Measurements from ENCODE around the gene LRRC74B. TPM values are rescaled to one million over a fixed set of nuclear protein-coding genes. Genes with fewer than 3 reads are reported as not detected.

Gene LRRC74B
- total and polyA plus RNA-seq, 2 donors (not counting 1 experiment from before 2014, with no cell fraction given) = not detected

- H2AFZ ChIP-seq (ENCODE audit: low read length) = no peak overlapping the region
- H3K27me3 ChIP-seq (ENCODE audit: control insufficient read depth, insufficient read depth, low read length) = no peaks in the 10 kb centered on the region
- H3K9ac ChIP-seq (ENCODE audit: insufficient read depth, low read length) = no peak overlapping the region
- H3K4me1 ChIP-seq (ENCODE audit: control insufficient read depth, extremely low read depth, insufficient read depth, low read length) = peaks cover 14% of the 10 kb centered on the region
- TF ChIP-seq CTCF (conservative IDR thresholded peaks at IDR 0.05 in 1 of 2, IDR thresholded peaks at IDR 0.05 in 1 of 2; ENCODE audit: low read depth in 1 of 2, low read length in 2 of 2) (no peak), EZH2 (IDR thresholded peaks at IDR 0.05; ENCODE audit: low read length, missing control alignments) (no peak)
- no peak overlapping the region for H3K4me2 ChIP-seq (ENCODE audit: extremely low read depth, insufficient read depth, low read length)
- no peaks in the 10 kb centered on the region for H3K9me3 ChIP-seq (ENCODE audit: control insufficient read depth, insufficient read depth, low read depth, low read length)
- no peak for DNase-seq (ENCODE audit: low read depth in 2 of 2)
- H3K36me3 ChIP-seq (ENCODE audit: control insufficient read depth, insufficient read depth, low read length) = no peaks in the 10 kb centered on the region
- no peak overlapping the region for H3K4me3 ChIP-seq (replicated peaks in 1 of 4; ENCODE audit: control extremely low read depth in 1 of 4, insufficient read depth in 1 of 4, low read depth in 3 of 4, low read length in 4 of 4)
- H3K27ac ChIP-seq (ENCODE audit: insufficient read depth, low read length) = no peak overlapping the region
- no peaks in the 10 kb centered on the region for H3K79me2 ChIP-seq (ENCODE audit: control insufficient read depth, insufficient read depth, low read length)
- H4K20me1 ChIP-seq (ENCODE audit: control insufficient read depth, extremely low read depth, insufficient read depth, low read length) = no peaks in the 10 kb centered on the region
Measured at GRCh38 chr22:21018314-21018713, 27.4 kb upstream of the LRRC74B start.

GRCh38 chr22:21020802-21021429 lies 24.8 kb upstream of the LRRC74B start:
- no peak overlapping the region for H3K4me3 ChIP-seq (replicated peaks in 1 of 4; ENCODE audit: control extremely low read depth in 1 of 4, insufficient read depth in 1 of 4, low read depth in 3 of 4, low read length in 4 of 4)
- DNase-seq (ENCODE audit: low read depth in 2 of 2) = no peak
- TF ChIP-seq EZH2 (IDR thresholded peaks at IDR 0.05; ENCODE audit: low read length, missing control alignments) (no peak), CTCF (conservative IDR thresholded peaks at IDR 0.05 in 1 of 2, IDR thresholded peaks at IDR 0.05 in 1 of 2; ENCODE audit: low read depth in 1 of 2, low read length in 2 of 2) (peak; percentile 17 to 54)

GRCh38 chr22:21022507-21022906 lies 23.2 kb upstream of the LRRC74B start:
- H3K4me2 ChIP-seq (ENCODE audit: extremely low read depth, insufficient read depth, low read length) = no peak overlapping the region
- no peaks in the 10 kb centered on the region for H3K9me3 ChIP-seq (ENCODE audit: control insufficient read depth, insufficient read depth, low read depth, low read length)
- H3K27me3 ChIP-seq (ENCODE audit: control insufficient read depth, insufficient read depth, low read length) = no peaks in the 10 kb centered on the region
- no peak overlapping the region for H3K4me3 ChIP-seq (replicated peaks in 1 of 4; ENCODE audit: control extremely low read depth in 1 of 4, insufficient read depth in 1 of 4, low read depth in 3 of 4, low read length in 4 of 4)
- peaks cover 6% of the 10 kb centered on the region for H3K4me1 ChIP-seq (ENCODE audit: control insufficient read depth, extremely low read depth, insufficient read depth, low read length)
- TF ChIP-seq CTCF (conservative IDR thresholded peaks at IDR 0.05 in 1 of 2, IDR thresholded peaks at IDR 0.05 in 1 of 2; ENCODE audit: low read depth in 1 of 2, low read length in 2 of 2) = no peak
- TF ChIP-seq EZH2 (IDR thresholded peaks at IDR 0.05; ENCODE audit: low read length, missing control alignments) = no peak
- no peak overlapping the region for H3K27ac ChIP-seq (ENCODE audit: insufficient read depth, low read length)
- H3K79me2 ChIP-seq (ENCODE audit: control insufficient read depth, insufficient read depth, low read length) = no peaks in the 10 kb centered on the region
- DNase-seq (ENCODE audit: low read depth in 2 of 2) = no peak
- H3K9ac ChIP-seq (ENCODE audit: insufficient read depth, low read length) = no peak overlapping the region
- H2AFZ ChIP-seq (ENCODE audit: low read length) = no peak overlapping the region
- H3K36me3 ChIP-seq (ENCODE audit: control insufficient read depth, insufficient read depth, low read length) = no peaks in the 10 kb centered on the region
- H4K20me1 ChIP-seq (ENCODE audit: control insufficient read depth, extremely low read depth, insufficient read depth, low read length) = no peaks in the 10 kb centered on the region

More at GRCh38 chr22:21020802-21021429, 24.8 kb upstream of the LRRC74B start:
- Histone ChIP-seq H3K79me2 (ENCODE audit: control insufficient read depth, insufficient read depth, low read length) (no peaks in the 10 kb centered on the region), H3K4me2 (ENCODE audit: extremely low read depth, insufficient read depth, low read length) (no peak overlapping the region), H3K27me3 (ENCODE audit: control insufficient read depth, insufficient read depth, low read length) (no peaks in the 10 kb centered on the region), H3K36me3 (ENCODE audit: control insufficient read depth, insufficient read depth, low read length) (no peaks in the 10 kb centered on the region), H4K20me1 (ENCODE audit: control insufficient read depth, extremely low read depth, insufficient read depth, low read length) (no peaks in the 10 kb centered on the region), H3K9ac (ENCODE audit: insufficient read depth, low read length) (no peak overlapping the region), H3K27ac (ENCODE audit: insufficient read depth, low read length) (no peak overlapping the region), H3K9me3 (ENCODE audit: control insufficient read depth, insufficient read depth, low read depth, low read length) (no peaks in the 10 kb centered on the region), H3K4me1 (ENCODE audit: control insufficient read depth, extremely low read depth, insufficient read depth, low read length) (no peaks in the 10 kb centered on the region), H2AFZ (ENCODE audit: low read length) (no peak overlapping the region)

Measured in fibroblast of lung (primary cell).